HepG2 (cell line): ENCODE results near the gene PEAK1. TPM values are rescaled to one million over a fixed set of nuclear protein-coding genes. Genes with fewer than 3 reads are reported as not detected.

ENCODE experiments used
- ATAC-seq: fragments of 200-7000 bp; cut with Tn5 transposase; 3 replicates; pipeline ENCODE4 v1.9.1; 2020; ENCODE audit warnings: mild to moderate bottlenecking, moderate library complexity
- BruUV-seq: library from RNA; stranded (reverse); fragments of 400-500 nt; replicated peaks from 2 replicates; lab custom pipeline; 2021; lab: Mats Ljungman, UMichigan
- CTCF ChIA-PET: fragments of 300-600 bp; formaldehyde crosslinking; extraction: SDS; loops from one replicate; lab custom pipeline; 2021; ENCODE audit warnings: low total read pairs, inconsistent platforms, low intra/inter-chr PET ratio; lab: Yijun Ruan, JAX
- POLR2A ChIA-PET: fragments of 350-600 bp; sonication (Branson Sonifier 250); formaldehyde crosslinking; loops from one replicate; lab custom pipeline; 2020; ENCODE audit warnings: antibody characterized with exemption, inconsistent platforms; lab: Yijun Ruan, JAX
- DNase-seq: peaks from one replicate; pipeline ENCODE4 v3.0.0-alpha.2; 2015; ENCODE audit warnings: low spot score
- FAIRE-seq: peaks from 3 replicates; lab custom pipeline; 2011; peaks lifted over from hg19 to GRCh38; lab: Jason Lieb, UNC
- H2AFZ ChIP-seq: one replicate; pipeline ENCODE4 v1.6.1; 2011; ENCODE audit warnings: low read length, inconsistent platforms
- H3K27ac ChIP-seq: fragments of 300-600 bp; 3 replicates; pipeline ENCODE4 v1.8.0; 2011; ENCODE audit warnings: mixed run types, mild to moderate bottlenecking, mixed read lengths, low read length, inconsistent platforms; ENCODE audit not compliant: insufficient read depth; ENCODE audit errors: extremely low read length
- H3K27me3 ChIP-seq, 2 experiments: fragments of 200-600 bp in 1 of 2; 2 replicates in 1 of 2; 3 replicates in 1 of 2; pipeline versions ENCODE4 v1.6.0 to v1.8.0; 2011; ENCODE audit warnings: low read length in 2 of 2, mild to moderate bottlenecking in 2 of 2, moderate library complexity in 2 of 2, inconsistent platforms in 1 of 2; ENCODE audit not compliant: insufficient read depth in 2 of 2, control insufficient read depth in 1 of 2
- H3K36me3 ChIP-seq, 2 experiments: fragments of 200-600 bp in 1 of 2; replicated peaks in 1 of 2; 2 replicates in 1 of 2; 3 replicates in 1 of 2; pipeline versions ENCODE4 v1.5.1 to v1.8.0; 2011; ENCODE audit warnings: low read length in 2 of 2, inconsistent platforms in 1 of 2; ENCODE audit not compliant: insufficient read depth in 2 of 2, control insufficient read depth in 1 of 2
- H3K4me1 ChIP-seq: 2 replicates; pipeline ENCODE4 v1.5.1; 2012; ENCODE audit warnings: low read length, inconsistent platforms; ENCODE audit not compliant: insufficient read depth
- H3K4me2 ChIP-seq: 2 replicates; pipeline ENCODE4 v1.6.0; 2011; ENCODE audit warnings: low read depth, low read length, inconsistent platforms
- H3K4me3 ChIP-seq, 3 experiments: fragments of 200-600 bp in 1 of 3; sonication (generic), shearing (Covaris generic) in 1 of 3; replicated peaks in 1 of 3; 2 replicates each; pipeline ENCODE4 v1.5.1; 2011 to 2016; ENCODE audit warnings: low read length in 3 of 3, inconsistent platforms in 2 of 3, low read depth in 2 of 3, mild to moderate bottlenecking in 2 of 3, control low read depth in 1 of 3, mixed read lengths in 1 of 3; ENCODE audit not compliant: insufficient read depth in 1 of 3
- H3K79me2 ChIP-seq: one replicate; pipeline ENCODE4 v1.6.1; 2011; ENCODE audit warnings: low read length, inconsistent platforms; ENCODE audit not compliant: insufficient read depth
- H3K9ac ChIP-seq: 2 replicates; pipeline ENCODE4 v1.6.0; 2011; ENCODE audit warnings: mild to moderate bottlenecking, low read depth, low read length, inconsistent platforms; ENCODE audit not compliant: insufficient read depth
- H3K9me3 ChIP-seq: 2 replicates; pipeline ENCODE4 v1.5.1; 2012; ENCODE audit warnings: mild to moderate bottlenecking, low read length
- H4K20me1 ChIP-seq: 2 replicates; pipeline ENCODE4 v1.6.0; 2011; ENCODE audit warnings: inconsistent platforms, mild to moderate bottlenecking, low read length, moderate library complexity; ENCODE audit not compliant: insufficient read depth
- ADNP ChIP-seq: sonication (generic); formaldehyde crosslinking; IDR thresholded peaks from 2 replicates; pipeline ENCODE4 v1.4.0; 2020; ENCODE audit warnings: missing genetic modification reagents
- GMEB2 ChIP-seq: IDR thresholded peaks from 2 replicates; pipeline ENCODE4 v1.6.1; 2016; ENCODE audit warnings: missing biosample characterization, missing genetic modification reagents, low read depth
- NFRKB ChIP-seq: fragments of 450-650 bp; IDR thresholded peaks from 2 replicates; pipeline ENCODE4 v1.6.1; 2017
- NFYB ChIP-seq: sonication (generic); formaldehyde crosslinking; IDR thresholded peaks from 2 replicates; pipeline ENCODE4 v1.4.0; 2020; ENCODE audit warnings: missing genetic modification reagents
- PLRG1 ChIP-seq: fragments of 450-650 bp; conservative IDR thresholded peaks from 2 replicates; pipeline ENCODE4 v1.6.1; 2016
- RAD51 ChIP-seq: fragments of 450-650 bp; IDR thresholded peaks from 2 replicates; pipeline ENCODE4 v1.6.1; 2016; ENCODE audit warnings: borderline replicate concordance
- RBM39 ChIP-seq: fragments of 200-400 bp; formaldehyde crosslinking; IDR thresholded peaks from one replicate; pipeline ENCODE4 v1.6.1; 2018; ENCODE audit warnings: antibody characterized with exemption, mild to moderate bottlenecking, low read depth, low read length; ENCODE audit not compliant: poor library complexity, severe bottlenecking
- SMARCE1 ChIP-seq: fragments of 450-650 bp; IDR thresholded peaks from 2 replicates; pipeline ENCODE4 v1.6.1; 2017; ENCODE audit warnings: borderline replicate concordance
- SP4 ChIP-seq: sonication (generic); formaldehyde crosslinking; IDR thresholded peaks from 2 replicates; pipeline ENCODE4 v1.8.1; 2023; ENCODE audit warnings: mild to moderate bottlenecking, missing genetic modification reagents
- ZNF101 ChIP-seq: sonication (generic); formaldehyde crosslinking; IDR thresholded peaks from 2 replicates; pipeline ENCODE4 v1.4.0; 2020; ENCODE audit warnings: mild to moderate bottlenecking, low read depth, missing genetic modification reagents, borderline replicate concordance
- ZNF44 ChIP-seq: sonication (generic); formaldehyde crosslinking; IDR thresholded peaks from 2 replicates; pipeline ENCODE4 v1.5.1; 2020; ENCODE audit warnings: mild to moderate bottlenecking, missing genetic modification reagents
- ZNF562 ChIP-seq: sonication (generic); formaldehyde crosslinking; IDR thresholded peaks from 2 replicates; pipeline ENCODE4 v1.8.0; 2022; ENCODE audit warnings: missing genetic modification reagents, borderline replicate concordance
- ZNF574 ChIP-seq: sonication (generic); formaldehyde crosslinking; IDR thresholded peaks from 2 replicates; pipeline ENCODE4 v1.4.0; 2020; ENCODE audit warnings: missing genetic modification reagents
- ZNF576 ChIP-seq: sonication (generic); formaldehyde crosslinking; IDR thresholded peaks from 2 replicates; pipeline ENCODE4 v1.4.0; 2020; ENCODE audit warnings: mild to moderate bottlenecking, missing genetic modification reagents
- WGBS: methylation state at CpG from one replicate; pipeline ENCODE4 v1.1.6; 2017; ENCODE audit warnings: low lambda C conversion rate; 5-methylcytosine and 5-hydroxymethylcytosine counted together
- in situ Hi-C: cut with HindIII; loops from 2 replicates; pipeline ENCODE4 v1.10.0; 2017; ENCODE audit warnings: low pct_unique_long_range_greater_than_20kb; ENCODE audit not compliant: extremely low pct_ligation_motif_present
- intact Hi-C: fragments of 100-400 bp; cut with micrococcal nuclease; formaldehyde crosslinking; loops from one replicate; pipeline ENCODE4 v1.10.0; 2022; ENCODE audit not compliant: unreplicated experiment
- polyA plus RNA-seq, 8 experiments: library from polyadenylated mRNA; depleted of rRNA in 3 of 8; stranded (reverse) in 7 of 8; unstranded in 1 of 8; fragments of >200 nt; fragmentation: Illumina TruSeq in 4 of 8; extraction: Trizol in 4 of 8; gene quantifications; 2 replicates each; pipeline versions ENCODE4 v1.2.1 to v1.2.3, GENCODE V29; 2011 to 2016; ENCODE audit warnings: low read depth in 4 of 8, missing spikeins in 1 of 8, mixed read lengths in 1 of 8; ENCODE audit not compliant: insufficient read depth in 1 of 8
- total RNA-seq, 5 experiments: library from RNA; depleted of rRNA; stranded (reverse); fragments of >200 nt; fragmentation: Illumina TruSeq; extraction: Trizol; gene quantifications; 2 replicates each; pipeline ENCODE4 v1.2.3, GENCODE V29; 2016; ENCODE audit warnings: low read depth in 1 of 5
- TF ChIP-seq, protein P1 (sequence below): sonication (generic); formaldehyde crosslinking; IDR thresholded peaks from 2 replicates; pipeline ENCODE4 v1.5.1; 2020; ENCODE audit warnings: mild to moderate bottlenecking, moderate library complexity, missing genetic modification reagents

PEAK1 gene
- total and polyA plus RNA-seq, 2 of the 13 experiments (the other 11 are each of a cell fraction or from before 2014, with no cell fraction given): 6.0 to 6.6 TPM

GRCh38 chr15:77287385-77287784 lies 132.5 kb downstream of the PEAK1 start:
- no peak for DNase-seq
- H3K27me3 ChIP-seq: no peaks in the 10 kb centered on the region
- no peak for FAIRE-seq
- H3K4me2 ChIP-seq: no peak overlapping the region
- no TSS peak for BruUV-seq
- in situ Hi-C loops (no loop called here), intact Hi-C loops (no loop called here)
- ChIA-PET CTCF (no interaction called here), POLR2A (no interaction called here)
- ATAC-seq: no peak
- no peak overlapping the region for H3K4me3 ChIP-seq
- no peaks in the 10 kb centered on the region for H3K79me2 ChIP-seq
- no peak overlapping the region for H2AFZ ChIP-seq
- H3K27ac ChIP-seq: no peak overlapping the region
- no peaks in the 10 kb centered on the region for H4K20me1 ChIP-seq
- TF ChIP-seq NFRKB (no peak), ZNF101 (CRISPR knock-in tag) (no peak), ZNF574 (CRISPR knock-in tag) (no peak), SP4 (CRISPR knock-in tag) (no peak), GMEB2 (CRISPR knock-in tag) (no peak), ZNF44 (CRISPR knock-in tag) (no peak), PLRG1 (no peak), RBM39 (no peak), ZNF576 (no peak), ADNP (CRISPR knock-in tag) (no peak), SMARCE1 (no peak), ZNF562 (CRISPR knock-in tag) (no peak), RAD51 (no peak), NFYB (CRISPR knock-in tag) (no peak)
- TF ChIP-seq, protein P1, sequence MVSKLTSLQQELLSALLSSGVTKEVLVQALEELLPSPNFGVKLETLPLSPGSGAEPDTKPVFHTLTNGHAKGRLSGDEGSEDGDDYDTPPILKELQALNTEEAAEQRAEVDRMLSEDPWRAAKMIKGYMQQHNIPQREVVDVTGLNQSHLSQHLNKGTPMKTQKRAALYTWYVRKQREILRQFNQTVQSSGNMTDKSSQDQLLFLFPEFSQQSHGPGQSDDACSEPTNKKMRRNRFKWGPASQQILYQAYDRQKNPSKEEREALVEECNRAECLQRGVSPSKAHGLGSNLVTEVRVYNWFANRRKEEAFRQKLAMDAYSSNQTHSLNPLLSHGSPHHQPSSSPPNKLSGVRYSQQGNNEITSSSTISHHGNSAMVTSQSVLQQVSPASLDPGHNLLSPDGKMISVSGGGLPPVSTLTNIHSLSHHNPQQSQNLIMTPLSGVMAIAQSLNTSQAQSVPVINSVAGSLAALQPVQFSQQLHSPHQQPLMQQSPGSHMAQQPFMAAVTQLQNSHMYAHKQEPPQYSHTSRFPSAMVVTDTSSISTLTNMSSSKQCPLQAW (CRISPR knock-in tag): no peak
- H3K4me1 ChIP-seq: peaks cover 7% of the 10 kb centered on the region
- WGBS: 90% methylated on average over 2 of the region's 2 CpGs
- peaks cover 0 to 2% of the 10 kb centered on the region in 2 experiments; a peak in 2 of 5 replicates for H3K36me3 ChIP-seq
- no peaks in the 10 kb centered on the region for H3K9me3 ChIP-seq
- no peak overlapping the region for H3K9ac ChIP-seq
